NB4 (cell line): Measurements from ENCODE around the gene CACNA2D2.

Source experiments
- MYC ChIP-seq: IDR thresholded peaks from 2 replicates; pipeline ENCODE4 v1.6.1; 2011; ENCODE audit warnings: low read depth, low read length
- POLR2A ChIP-seq: IDR thresholded peaks from 2 replicates; pipeline ENCODE4 v1.6.1; 2011; ENCODE audit warnings: mild to moderate bottlenecking; ENCODE audit not compliant: insufficient read length; ENCODE audit errors: extremely low read depth
- TF ChIP-seq, protein P1 (sequence below): IDR thresholded peaks from one replicate; pipeline ENCODE4 v1.5.1; 2012; ENCODE audit warnings: low read depth, low read length
- TF ChIP-seq, protein P2 (sequence below): IDR thresholded peaks from 2 replicates; pipeline ENCODE4 v1.6.1; 2011; ENCODE audit warnings: low read depth, low read length

- TF ChIP-seq, protein P1, sequence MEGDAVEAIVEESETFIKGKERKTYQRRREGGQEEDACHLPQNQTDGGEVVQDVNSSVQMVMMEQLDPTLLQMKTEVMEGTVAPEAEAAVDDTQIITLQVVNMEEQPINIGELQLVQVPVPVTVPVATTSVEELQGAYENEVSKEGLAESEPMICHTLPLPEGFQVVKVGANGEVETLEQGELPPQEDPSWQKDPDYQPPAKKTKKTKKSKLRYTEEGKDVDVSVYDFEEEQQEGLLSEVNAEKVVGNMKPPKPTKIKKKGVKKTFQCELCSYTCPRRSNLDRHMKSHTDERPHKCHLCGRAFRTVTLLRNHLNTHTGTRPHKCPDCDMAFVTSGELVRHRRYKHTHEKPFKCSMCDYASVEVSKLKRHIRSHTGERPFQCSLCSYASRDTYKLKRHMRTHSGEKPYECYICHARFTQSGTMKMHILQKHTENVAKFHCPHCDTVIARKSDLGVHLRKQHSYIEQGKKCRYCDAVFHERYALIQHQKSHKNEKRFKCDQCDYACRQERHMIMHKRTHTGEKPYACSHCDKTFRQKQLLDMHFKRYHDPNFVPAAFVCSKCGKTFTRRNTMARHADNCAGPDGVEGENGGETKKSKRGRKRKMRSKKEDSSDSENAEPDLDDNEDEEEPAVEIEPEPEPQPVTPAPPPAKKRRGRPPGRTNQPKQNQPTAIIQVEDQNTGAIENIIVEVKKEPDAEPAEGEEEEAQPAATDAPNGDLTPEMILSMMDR: no peak
- TF ChIP-seq POLR2A (no peak), MYC (no peak)
- TF ChIP-seq, protein P2, sequence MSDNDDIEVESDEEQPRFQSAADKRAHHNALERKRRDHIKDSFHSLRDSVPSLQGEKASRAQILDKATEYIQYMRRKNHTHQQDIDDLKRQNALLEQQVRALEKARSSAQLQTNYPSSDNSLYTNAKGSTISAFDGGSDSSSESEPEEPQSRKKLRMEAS: no peak
These were observed 23.0 kb downstream of the CACNA2D2 start for GRCh38 chr3:50480471-50480870.
